CD4-positive, alpha-beta T cell treated with Interferon alpha-2 for 1 hour (primary cell): Measurements from ENCODE around the gene LPCAT3.
"Not testable (repeated sequence)": the region's sequence is repeated elsewhere in the genome, so short reads cannot be mapped to it uniquely, and the experiment has no call there.

ENCODE experiments used
- DNase-seq, 2 donors: peaks; one replicate each; pipeline ENCODE4 v3.0.0-alpha.2; 2020 to 2022

The LPCAT3 gene

GRCh38 chr12:7035463-7035862 is 17.2 kb upstream of the LPCAT3 start:
- DNase-seq = no peak

GRCh38 chr12:7034464-7034863 is 16.2 kb upstream of the LPCAT3 start:
- no peak for DNase-seq

GRCh38 chr12:7032990-7033389 is 14.7 kb upstream of the LPCAT3 start:
- no peak for DNase-seq

GRCh38 chr12:7031306-7031705 is 13.0 kb upstream of the LPCAT3 start:
- DNase-seq = no peak

- DNase-seq = no peak
These were observed 8.6 kb upstream of the LPCAT3 start for GRCh38 chr12:7026854-7027253.

GRCh38 chr12:7023114-7023513 is 4.8 kb upstream of the LPCAT3 start:
- no peak for DNase-seq

- no peak for DNase-seq
These were observed 3.7 kb upstream of the LPCAT3 start for GRCh38 chr12:7021956-7022355.

- DNase-seq = no peak
These were observed 830 bp upstream of the LPCAT3 start for GRCh38 chr12:7019043-7019569.

GRCh38 chr12:7017870-7018349 is 366 bp downstream of the LPCAT3 start:
- DNase-seq = no peak

GRCh38 chr12:7016958-7017571 is 1.2 kb downstream of the LPCAT3 start:
- no peak for DNase-seq

GRCh38 chr12:7015555-7016370 is 2.5 kb downstream of the LPCAT3 start:
- no peak for DNase-seq

GRCh38 chr12:7013101-7013500 is 5.2 kb downstream of the LPCAT3 start:
- no peak for DNase-seq

GRCh38 chr12:7012024-7012607 is 6.2 kb downstream of the LPCAT3 start:
- DNase-seq = no peak

GRCh38 chr12:7011398-7011797 is 6.9 kb downstream of the LPCAT3 start:
- not testable (repeated sequence) for DNase-seq

- DNase-seq = no peak
These were observed 8.8 kb downstream of the LPCAT3 start for GRCh38 chr12:7009512-7009911.

GRCh38 chr12:7008864-7009263 is 9.4 kb downstream of the LPCAT3 start:
- no peak for DNase-seq

- DNase-seq = no peak
These were observed 11.6 kb downstream of the LPCAT3 start for GRCh38 chr12:7006639-7007038.

GRCh38 chr12:7005311-7005710 is 13.0 kb downstream of the LPCAT3 start:
- no peak for DNase-seq

- DNase-seq = no peak
These were observed 13.4 kb downstream of the LPCAT3 start for GRCh38 chr12:7004840-7005239.

GRCh38 chr12:7004287-7004803 is 13.9 kb downstream of the LPCAT3 start:
- no peak for DNase-seq

GRCh38 chr12:7001921-7002591 is 16.2 kb downstream of the LPCAT3 start:
- DNase-seq = no peak

- DNase-seq = no peak
These were observed 19.4 kb downstream of the LPCAT3 start for GRCh38 chr12:6998715-6999451.
